NCI-H345 treated with DMSO at 0.1 percent for 48 hours (cell line): ENCODE measurements around the gene RFTN2.
"Not testable (repeated sequence)": the region's sequence is repeated elsewhere in the genome, so short reads cannot be mapped to it uniquely, and the experiment has no call there.

ENCODE experiments used
- DNase-seq: peaks from one replicate; lab custom pipeline; 2025; ENCODE audit not compliant: unreplicated experiment; lab: John Stamatoyannopoulos, UW

Gene RFTN2

DNA sequence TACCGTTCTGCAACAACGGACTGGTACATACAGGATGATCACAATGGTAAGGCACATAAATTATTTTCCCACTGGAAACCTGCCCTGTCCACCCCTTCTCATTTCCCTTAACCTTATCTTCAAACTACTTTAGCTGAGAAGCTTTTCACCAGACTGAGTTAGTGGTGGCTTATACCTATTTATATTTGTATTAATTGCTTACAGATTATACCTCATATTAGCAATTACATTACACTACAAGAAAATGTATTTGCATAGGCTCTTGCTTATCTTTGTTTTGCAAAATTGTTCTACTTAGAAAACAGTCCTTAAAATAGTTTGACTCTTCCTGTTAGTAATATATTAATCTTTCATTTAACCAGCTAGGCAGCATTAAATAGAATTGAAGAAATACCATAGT, 124.1 kb downstream of the RFTN2 start:
- DNase-seq = not testable (repeated sequence)

DNA sequence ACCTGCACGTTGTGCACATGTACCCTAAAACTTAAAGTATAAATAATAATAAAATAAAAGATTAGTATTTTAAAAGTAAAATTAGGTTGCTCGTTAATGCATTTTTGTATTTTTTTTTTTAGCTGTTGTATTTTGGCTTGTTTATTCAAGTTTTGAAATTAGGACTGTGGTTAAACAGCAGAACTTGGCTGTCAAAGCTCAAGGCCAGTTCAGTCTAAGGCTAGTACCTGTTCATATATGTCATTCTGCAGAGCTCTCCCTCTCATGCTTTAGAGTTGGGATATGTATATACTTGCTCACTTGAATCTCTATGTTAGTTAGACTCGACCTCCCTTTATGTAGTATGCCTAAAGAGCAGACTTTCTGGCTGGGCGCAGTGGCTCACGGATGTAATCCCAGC, 126.8 kb downstream of the RFTN2 start:
- no peak for DNase-seq

DNA sequence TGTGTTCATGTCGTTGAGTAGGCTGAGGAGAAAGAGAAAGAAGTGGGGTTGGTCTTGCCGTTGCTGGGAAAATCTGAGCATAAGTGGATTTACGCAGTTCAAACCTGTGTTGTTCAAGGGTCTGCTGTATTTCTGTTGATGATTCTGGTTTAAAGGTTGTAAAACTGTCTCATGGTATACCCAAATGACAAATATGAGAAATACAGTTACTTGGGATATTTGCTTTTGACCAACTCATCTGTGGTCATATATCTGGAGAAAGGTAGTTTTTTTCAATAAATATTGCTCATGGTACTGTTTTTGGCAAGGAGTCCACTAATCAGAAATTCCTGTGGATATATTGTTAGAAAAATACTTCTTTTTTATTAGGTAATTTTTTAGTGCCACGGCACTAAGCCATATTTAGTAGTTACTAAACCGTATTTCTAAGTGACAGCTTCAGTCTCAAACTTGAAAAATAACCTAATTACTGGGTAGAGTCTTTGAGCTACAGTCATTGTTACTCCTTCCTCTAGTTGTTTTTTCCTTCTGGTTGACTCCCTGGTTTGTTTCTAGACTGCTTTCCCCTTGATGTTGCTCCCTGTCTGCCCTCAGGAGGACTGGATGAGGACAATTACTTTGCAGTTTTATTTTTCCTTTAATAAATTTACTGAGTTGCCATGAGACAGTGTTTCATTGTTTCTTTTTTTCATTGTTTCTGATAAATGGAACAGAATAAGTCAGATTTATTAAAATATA, 128.1 kb downstream of the RFTN2 start:
- no peak for DNase-seq

DNA sequence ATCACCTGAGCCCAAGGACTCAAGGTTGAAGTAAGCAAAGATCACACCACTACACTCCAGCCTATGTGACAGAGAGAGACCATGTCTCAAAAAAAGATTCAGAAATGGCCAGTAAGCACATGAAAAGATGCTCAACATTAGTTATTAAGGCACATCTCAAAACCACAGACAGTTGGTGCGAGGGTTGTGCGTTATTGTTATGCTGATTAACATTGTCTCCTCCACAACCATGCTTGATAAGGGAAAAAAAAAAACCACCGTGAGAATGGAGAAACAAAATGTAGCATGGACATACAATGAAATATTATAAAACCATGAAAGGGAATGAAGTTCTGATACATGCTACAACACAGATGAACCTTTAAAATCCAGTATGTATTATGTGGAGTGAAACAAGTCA, 132.2 kb downstream of the RFTN2 start:
- no peak for DNase-seq

DNA sequence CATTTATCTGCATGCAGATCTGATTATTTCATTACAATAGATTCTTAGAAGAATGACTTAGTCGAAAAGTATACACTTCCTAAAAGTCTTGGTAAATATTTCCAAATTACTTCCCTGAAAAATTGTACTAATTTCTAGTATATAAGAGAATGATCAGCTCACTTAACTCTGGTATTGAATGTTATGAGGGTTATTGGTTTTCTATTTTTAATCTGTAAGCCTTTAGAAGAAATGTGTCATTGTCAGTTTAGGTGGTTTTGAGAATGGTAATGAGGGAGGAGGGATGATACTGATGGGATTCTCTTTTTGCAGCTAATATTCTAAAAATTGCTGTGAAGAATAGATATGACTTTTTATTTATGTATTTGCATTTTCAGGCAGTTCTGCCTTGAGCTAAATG, 135.7 kb downstream of the RFTN2 start:
- no peak for DNase-seq

DNA sequence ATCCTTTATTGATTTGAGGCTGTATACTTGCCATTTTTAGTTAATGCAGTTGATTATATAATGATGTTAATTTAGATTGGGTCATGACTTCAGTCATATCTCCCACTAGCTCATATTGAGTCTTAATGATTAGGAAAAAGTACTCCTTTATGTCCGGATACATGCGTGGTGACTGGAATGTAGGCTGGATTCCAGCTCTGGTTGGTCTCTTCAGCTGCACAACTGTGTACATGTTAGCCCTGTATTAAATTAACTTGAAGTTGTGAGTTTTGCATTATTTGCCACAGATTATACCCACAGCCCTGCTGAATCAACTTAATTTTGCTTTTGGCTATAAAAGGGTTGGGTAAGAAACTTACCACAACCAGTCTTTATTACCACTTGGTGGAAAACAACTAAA, 137.0 kb downstream of the RFTN2 start:
- no peak for DNase-seq
